Fibroblast of mammary gland (primary cell): ENCODE results near the gene APOBEC3C.
"Not testable (repeated sequence)": the region's sequence is repeated elsewhere in the genome, so short reads cannot be mapped to it uniquely, and the experiment has no call there.

ENCODE experiments used
- DNase-seq: peaks from one replicate; pipeline ENCODE4 v3.0.0-alpha.2; 2010; ENCODE audit warnings: low read depth
- H3K4me3 ChIP-seq: 2 replicates; pipeline ENCODE4 v1.5.1; 2011; ENCODE audit warnings: low read depth, mild to moderate bottlenecking, low read length, moderate library complexity; ENCODE audit not compliant: control insufficient read depth
- CTCF ChIP-seq: conservative IDR thresholded peaks from 2 replicates; pipeline ENCODE4 v1.5.1; 2011; ENCODE audit warnings: low read depth, low read length, inconsistent platforms; ENCODE audit not compliant: control insufficient read depth, insufficient read depth

The APOBEC3C gene

GRCh38 chr22:39017596-39018365 lies 3.7 kb downstream of the APOBEC3C start:
- no peak overlapping the region for H3K4me3 ChIP-seq

DNA sequence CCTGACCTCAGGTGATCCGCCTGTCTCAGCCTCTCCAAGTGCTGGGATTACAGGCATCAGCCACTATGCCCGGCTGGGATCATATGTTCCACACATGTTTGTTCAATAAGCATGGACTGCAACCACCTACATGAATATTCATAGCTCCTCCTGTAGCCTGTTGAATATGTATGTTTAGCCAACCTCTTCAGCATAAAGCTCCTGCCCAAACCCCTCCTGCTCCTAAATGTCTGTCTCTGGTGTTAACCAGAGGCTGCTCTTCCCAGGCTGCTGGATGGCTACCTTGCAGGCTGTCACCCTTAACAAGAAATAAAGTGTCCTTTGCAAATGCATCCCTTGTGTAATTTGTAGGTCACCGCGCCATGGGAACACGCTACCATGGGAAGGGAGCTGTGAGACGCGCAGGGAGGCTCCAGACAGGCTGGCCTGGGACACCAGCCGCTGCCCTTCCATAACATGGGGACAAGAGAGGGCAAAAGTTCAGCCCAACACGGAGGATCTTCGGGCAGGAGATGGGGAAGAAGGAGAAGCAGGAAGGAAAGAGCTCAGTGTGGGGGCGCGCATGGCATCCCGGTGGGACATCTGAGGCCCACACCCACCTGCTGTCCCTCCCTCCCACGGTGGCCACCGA lies 6.1 kb downstream of the APOBEC3C start:
- not testable (repeated sequence) for H3K4me3 ChIP-seq
- DNase-seq: peak; percentile 3

More at GRCh38 chr22:39017596-39018365, 3.7 kb downstream of the APOBEC3C start:
- no peak for TF ChIP-seq CTCF
- no peak for DNase-seq

DNA sequence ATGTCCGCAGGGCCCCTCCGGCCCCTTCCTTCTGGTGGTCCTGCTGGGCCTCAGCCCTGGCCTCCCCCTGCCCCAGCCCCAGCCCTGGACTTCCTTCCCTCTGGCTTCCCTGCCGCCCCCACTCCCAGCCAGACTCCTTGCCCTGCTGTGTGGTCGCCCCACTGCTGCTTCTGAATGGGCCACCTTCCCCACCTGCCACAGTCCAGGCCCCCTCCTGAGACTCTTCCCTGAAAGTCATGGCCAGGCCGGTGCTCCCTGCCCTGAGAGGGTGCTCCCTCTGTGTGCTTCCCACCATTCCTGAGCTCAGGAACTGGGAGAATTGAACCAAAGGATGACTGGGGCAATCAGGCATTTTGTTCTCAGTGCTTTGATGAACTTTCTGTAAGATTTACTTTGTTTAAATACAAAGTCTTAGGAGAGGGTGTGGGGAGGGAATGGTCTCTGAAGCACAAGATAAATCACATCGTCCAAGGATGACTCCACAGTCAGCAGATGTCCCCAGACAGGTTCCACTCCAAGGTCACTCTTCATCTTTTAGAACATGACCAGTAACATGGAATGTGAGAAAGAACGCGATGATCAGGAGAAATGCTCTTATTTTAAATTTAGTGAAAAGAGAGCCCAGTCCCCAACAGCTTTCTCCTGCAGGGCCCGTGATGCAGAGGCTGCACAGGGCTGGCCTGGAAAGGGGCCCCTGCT lies 7.6 kb downstream of the APOBEC3C start:
- no peak for TF ChIP-seq CTCF
- peak; percentile 2 for DNase-seq
- peak overlapping the region; percentile 39 for H3K4me3 ChIP-seq

- DNase-seq: no peak
- no peak for TF ChIP-seq CTCF
- H3K4me3 ChIP-seq: no peak overlapping the region
Observed at GRCh38 chr22:39024519-39025308, 10.7 kb downstream of the APOBEC3C start.

DNA sequence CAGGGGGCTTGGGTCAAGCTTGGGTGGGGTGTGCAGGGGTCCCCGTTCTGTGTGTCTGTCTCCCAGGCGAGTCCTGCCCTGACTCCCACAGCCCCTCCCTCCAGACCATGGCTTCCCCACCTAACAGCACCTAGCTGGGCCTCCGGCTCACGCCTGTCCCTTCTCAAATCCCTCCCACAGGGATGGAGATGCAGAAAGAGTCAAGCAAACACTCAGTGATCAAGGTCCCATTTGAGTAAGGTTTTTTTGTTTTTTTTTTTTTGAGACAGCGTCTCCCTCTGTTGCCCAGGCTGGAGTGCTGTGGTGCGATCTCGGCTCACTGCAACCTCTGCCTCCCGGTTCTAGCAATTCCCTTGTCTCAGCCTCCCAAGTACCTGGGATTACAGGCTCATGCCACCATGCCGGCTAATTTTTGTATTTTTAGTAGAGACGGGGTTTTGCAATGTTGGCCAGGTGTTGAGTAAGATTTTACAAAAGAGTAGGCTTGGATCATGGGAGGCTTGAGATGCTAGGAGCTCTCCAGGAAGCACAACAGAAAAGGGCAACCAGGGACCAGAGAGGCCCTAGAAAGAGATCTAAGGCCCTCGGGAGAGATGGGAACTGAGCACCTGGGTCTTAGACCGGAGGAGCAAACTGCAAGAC lies 12.6 kb downstream of the APOBEC3C start:
- H3K4me3 ChIP-seq: no peak overlapping the region
- no peak for TF ChIP-seq CTCF
- DNase-seq: no peak

DNA sequence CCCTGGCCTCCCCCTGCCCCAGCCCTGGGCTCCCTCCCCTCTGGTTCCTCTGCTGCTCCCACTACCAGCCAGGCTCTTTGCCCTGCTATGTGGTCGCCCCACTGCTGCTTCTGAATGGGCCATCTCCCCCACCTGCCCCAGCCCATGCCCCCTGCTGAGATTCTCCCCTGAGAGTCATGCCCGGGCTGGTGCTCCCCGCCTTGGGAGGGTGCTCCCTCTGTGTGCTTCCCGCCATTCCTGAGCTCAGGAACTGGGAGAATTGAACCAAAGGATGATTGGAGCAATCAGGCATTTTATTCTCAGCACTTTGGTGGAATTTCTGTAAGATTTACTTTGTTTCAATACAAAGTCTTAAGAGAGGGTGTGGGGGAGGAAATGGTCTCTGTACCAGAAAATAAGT lies 13.7 kb downstream of the APOBEC3C start:
- no peak for DNase-seq
- no peak overlapping the region for H3K4me3 ChIP-seq
- TF ChIP-seq CTCF: no peak
